ENCODE results near the gene LCE1A. TPM values are rescaled to one million over a fixed set of nuclear protein-coding genes. Genes with fewer than 3 reads are reported as not detected.

Gene LCE1A
- total and polyA plus RNA-seq, 2 of the 8 experiments (the other 6 are each of a cell fraction or from before 2014, with no cell fraction given) = not detected

DNA sequence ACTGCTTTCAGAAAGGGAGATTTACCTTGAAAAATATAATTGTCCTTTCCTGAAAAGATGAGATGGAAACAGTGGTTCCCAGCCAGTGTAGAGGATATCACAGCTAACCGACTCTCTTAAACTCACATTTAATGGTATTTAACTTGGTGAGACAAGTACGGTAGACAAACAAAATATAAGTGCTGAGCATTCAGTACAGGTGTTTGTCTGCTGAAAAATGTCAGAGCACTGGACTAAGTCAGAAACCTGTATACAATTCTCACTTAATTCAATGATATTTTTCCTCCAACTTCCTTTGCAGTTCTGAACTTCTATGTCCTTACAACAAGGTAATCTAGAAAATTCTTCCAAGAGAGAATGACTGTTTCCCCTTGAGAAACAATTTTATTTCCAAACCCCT is 15.6 kb upstream of the LCE1A start, which contains the start of gene LCE1B (continued):
- no peak for TF ChIP-seq SIN3A (conservative IDR thresholded peaks at IDR 0.05 in 1 of 2, IDR thresholded peaks at IDR 0.05 in 1 of 2; ENCODE audit: low read depth in 1 of 2, low read length in 2 of 2)
- no peak for TF ChIP-seq SRF (IDR thresholded peaks at IDR 0.05; ENCODE audit: low read depth, low read length)
- TF ChIP-seq BCL11A (IDR thresholded peaks at IDR 0.05; ENCODE audit: low read depth in 2 of 2, low read length in 2 of 2) = no peak
